Measurements from ENCODE around the gene COPA. TPM values are rescaled to one million over a fixed set of nuclear protein-coding genes. Genes with fewer than 3 reads are reported as not detected.

COPA gene
- total and polyA plus RNA-seq, 2 donors (not counting 3 experiments of a cell fraction or from before 2014, with no cell fraction given), result 127 to 185 TPM

GRCh38 chr1:160284782-160285344 lies 58.2 kb downstream of the COPA start, which contains the start of gene PEX19:
TSS of gene PEX19 (minus strand) at chr1:160285133. CDS start at chr1:160285124, 9 bp downstream.
- no peaks in the 10 kb centered on the region for H3K9me1 ChIP-seq (replicated peaks; ENCODE audit: control insufficient read depth, extremely low read depth, insufficient read depth, low read length)
- H3K4me3 ChIP-seq (replicated peaks in 1 of 3; ENCODE audit: insufficient read depth in 1 of 3, low read depth in 1 of 3, low read length in 3 of 3), result peak within 1 kb of the TSS; percentile 65 to 83 (median 72)
- peak; percentile 85 for FAIRE-seq
- peak; percentile 75 for TF ChIP-seq POLR2AphosphoS5 (IDR thresholded peaks at IDR 0.05; ENCODE audit: insufficient read depth, low read depth, low read length)
- TF ChIP-seq MAX (IDR thresholded peaks at IDR 0.05; ENCODE audit: insufficient read depth, insufficient read length), result no peak
- peak; percentile 87 for TF ChIP-seq POLR2A (IDR thresholded peaks at IDR 0.05; ENCODE audit: low read depth, low read length)
- no peak for TF ChIP-seq FOS (IDR thresholded peaks at IDR 0.05; ENCODE audit: borderline replicate concordance, insufficient read depth, low read length)
- ChIA-PET POLR2A (interaction anchor here (0.9 to 2.1 kb wide), 2 partner anchors 23 to 24 kb away, joined by 3 to 7 read pairs; partner anchors contain the start of gene DCAF8), CTCF (interaction anchor here (0.7 to 2.7 kb wide), 13 partner anchors 13 to 199 kb away, joined by 3 to 33 read pairs (median 7); partner anchors contain the start of genes CASQ1 and DCAF8)
- H3K4me1 ChIP-seq (ENCODE audit: control insufficient read depth, extremely low read depth, insufficient read depth, low read length), result peaks cover 9% of the 10 kb centered on the region
- peak within 1 kb of the TSS; percentile 45 for H3K27ac ChIP-seq (ENCODE audit: insufficient read depth, low read depth, low read length)
- intact Hi-C loops (cut with micrococcal nuclease), result loop anchor here (1.0 to 5.0 kb wide), 5 partner anchors 24 to 184 kb away; partner anchors contain the start of genes COPA and NCSTN
- no peaks in the 10 kb centered on the region for H3K9me3 ChIP-seq (replicated peaks; ENCODE audit: control insufficient read depth, insufficient read depth, low read length)
- H3K27me3 ChIP-seq (ENCODE audit: control insufficient read depth in 2 of 2, insufficient read depth in 2 of 2, low read length in 2 of 2), result no peaks in the 10 kb centered on the region
- no TSS peak for BruUV-seq (replicated peaks)
- H2AFZ ChIP-seq (ENCODE audit: low read depth, low read length), result peak within 1 kb of the TSS; percentile 60
- dilution Hi-C loops (cut with MboI; ENCODE audit: extremely low pct_ligation_motif_present, low sequenced_read_pairs), result no loop called here
- H3K4me2 ChIP-seq (ENCODE audit: insufficient read depth, low read length), result peak within 1 kb of the TSS; percentile 86
- no peaks in the 10 kb centered on the region for H4K20me1 ChIP-seq (replicated peaks; ENCODE audit: control insufficient read depth, extremely low read depth, insufficient read depth, low read length)
- H3K9ac ChIP-seq (replicated peaks; ENCODE audit: extremely low read depth, insufficient read depth, low read length), result peak within 1 kb of the TSS; percentile 90
- H3K36me3 ChIP-seq (ENCODE audit: control insufficient read depth in 2 of 2, extremely low read depth in 1 of 2, insufficient read depth in 2 of 2, low read length in 2 of 2), result peaks cover 14 to 25% of the 10 kb centered on the region in 2 experiments
- peak; percentile 95 for DNase-seq (ENCODE audit: low read depth, low spot score)
- peaks cover 15% of the 10 kb centered on the region for H3K79me2 ChIP-seq (ENCODE audit: control insufficient read depth, insufficient read depth, low read length)

DNA sequence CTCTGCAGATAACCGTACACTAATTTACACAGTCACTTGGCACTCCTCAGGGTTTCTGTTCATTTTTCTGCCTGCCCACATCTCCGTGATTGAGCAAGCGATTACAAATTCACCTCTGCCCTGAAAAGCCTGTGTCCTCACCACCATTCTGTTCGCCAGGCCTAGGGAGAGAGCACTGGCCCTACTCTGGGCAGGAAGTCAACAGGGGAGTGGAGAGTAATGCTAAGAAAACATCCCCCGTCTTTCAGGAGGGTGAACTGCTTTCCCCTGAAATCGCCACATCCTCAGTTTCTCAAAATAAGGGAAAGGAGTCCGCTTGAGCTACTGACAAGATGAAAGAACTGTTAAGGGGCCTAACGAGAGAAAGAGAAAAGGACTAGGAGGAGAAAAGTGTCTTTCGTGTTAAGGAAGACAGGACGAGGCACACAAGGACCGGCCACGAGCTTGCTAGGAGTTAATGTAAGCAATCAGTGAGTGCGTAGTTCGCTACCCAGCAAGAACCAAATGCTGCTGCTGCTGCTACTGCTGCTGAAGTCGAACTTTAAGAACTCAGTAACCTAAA lies 58.7 kb downstream of the COPA start:
- peak overlapping the region; percentile 86 for H3K4me2 ChIP-seq (ENCODE audit: insufficient read depth, low read length)
- H3K9me3 ChIP-seq (replicated peaks; ENCODE audit: control insufficient read depth, insufficient read depth, low read length), result no peaks in the 10 kb centered on the region
- H3K79me2 ChIP-seq (ENCODE audit: control insufficient read depth, insufficient read depth, low read length), result peaks cover 15% of the 10 kb centered on the region
- peaks cover 17 to 23% of the 10 kb centered on the region in 2 experiments for H3K36me3 ChIP-seq (ENCODE audit: control insufficient read depth in 2 of 2, extremely low read depth in 1 of 2, insufficient read depth in 2 of 2, low read length in 2 of 2)
- TF ChIP-seq, protein P1, sequence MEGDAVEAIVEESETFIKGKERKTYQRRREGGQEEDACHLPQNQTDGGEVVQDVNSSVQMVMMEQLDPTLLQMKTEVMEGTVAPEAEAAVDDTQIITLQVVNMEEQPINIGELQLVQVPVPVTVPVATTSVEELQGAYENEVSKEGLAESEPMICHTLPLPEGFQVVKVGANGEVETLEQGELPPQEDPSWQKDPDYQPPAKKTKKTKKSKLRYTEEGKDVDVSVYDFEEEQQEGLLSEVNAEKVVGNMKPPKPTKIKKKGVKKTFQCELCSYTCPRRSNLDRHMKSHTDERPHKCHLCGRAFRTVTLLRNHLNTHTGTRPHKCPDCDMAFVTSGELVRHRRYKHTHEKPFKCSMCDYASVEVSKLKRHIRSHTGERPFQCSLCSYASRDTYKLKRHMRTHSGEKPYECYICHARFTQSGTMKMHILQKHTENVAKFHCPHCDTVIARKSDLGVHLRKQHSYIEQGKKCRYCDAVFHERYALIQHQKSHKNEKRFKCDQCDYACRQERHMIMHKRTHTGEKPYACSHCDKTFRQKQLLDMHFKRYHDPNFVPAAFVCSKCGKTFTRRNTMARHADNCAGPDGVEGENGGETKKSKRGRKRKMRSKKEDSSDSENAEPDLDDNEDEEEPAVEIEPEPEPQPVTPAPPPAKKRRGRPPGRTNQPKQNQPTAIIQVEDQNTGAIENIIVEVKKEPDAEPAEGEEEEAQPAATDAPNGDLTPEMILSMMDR (IDR thresholded peaks at IDR 0.05; ENCODE audit: extremely low read depth in 1 of 2, insufficient read depth in 1 of 2, low read depth in 1 of 2, low read length in 2 of 2), result no peak
- no peak for TF ChIP-seq FOS (IDR thresholded peaks at IDR 0.05; ENCODE audit: borderline replicate concordance, insufficient read depth, low read length)
- TF ChIP-seq GATA2 (IDR thresholded peaks at IDR 0.05; ENCODE audit: insufficient read depth, insufficient read length, low read depth, low read length), result no peak
- TF ChIP-seq JUN (IDR thresholded peaks at IDR 0.05; ENCODE audit: borderline replicate concordance, insufficient read depth, insufficient read length, low read depth), result no peak
- FAIRE-seq (peak; percentile 78), DNase-seq (ENCODE audit: low read depth, low spot score) (peak; percentile 75)
- H3K4me3 ChIP-seq (replicated peaks in 1 of 3; ENCODE audit: insufficient read depth in 1 of 3, low read depth in 1 of 3, low read length in 3 of 3), result peak overlapping the region; percentile 65 to 83 (median 72)
- dilution Hi-C loops (cut with MboI; ENCODE audit: extremely low pct_ligation_motif_present, low sequenced_read_pairs), result no loop called here
- TSS peak; percentile 47 for BruUV-seq (replicated peaks)
- H3K9ac ChIP-seq (replicated peaks; ENCODE audit: extremely low read depth, insufficient read depth, low read length), result peak overlapping the region; percentile 90
- H3K4me1 ChIP-seq (ENCODE audit: control insufficient read depth, extremely low read depth, insufficient read depth, low read length), result peaks cover 9% of the 10 kb centered on the region
- H4K20me1 ChIP-seq (replicated peaks; ENCODE audit: control insufficient read depth, extremely low read depth, insufficient read depth, low read length), result no peaks in the 10 kb centered on the region
- H2AFZ ChIP-seq (ENCODE audit: low read depth, low read length), result peak overlapping the region; percentile 60
- ChIA-PET POLR2A (interaction anchor here (0.9 to 2.1 kb wide), 2 partner anchors 22 to 24 kb away, joined by 3 to 7 read pairs; partner anchors contain the start of gene DCAF8), CTCF (interaction anchor here (0.7 to 2.7 kb wide), 13 partner anchors 13 to 198 kb away, joined by 3 to 33 read pairs (median 7); partner anchors contain the start of genes CASQ1 and DCAF8)
- no peaks in the 10 kb centered on the region for H3K9me1 ChIP-seq (replicated peaks; ENCODE audit: control insufficient read depth, extremely low read depth, insufficient read depth, low read length)
- peak overlapping the region; percentile 45 for H3K27ac ChIP-seq (ENCODE audit: insufficient read depth, low read depth, low read length)
- intact Hi-C loops (cut with micrococcal nuclease), result loop anchor here (2.0 kb wide), 1 partner anchor 78 kb away; no protein-coding TSS in a partner anchor
- no peaks in the 10 kb centered on the region for H3K27me3 ChIP-seq (ENCODE audit: control insufficient read depth in 2 of 2, insufficient read depth in 2 of 2, low read length in 2 of 2)

Measured in endothelial cell of umbilical vein (primary cell).